Tibial nerve (tissue), 3 donors: ENCODE measurements around the gene OR52I2.

Experiments used
- POLR2A ChIP-seq, 2 donors: fragments of 450-650 bp; IDR thresholded peaks; one replicate each; pipeline ENCODE4 v1.6.1; 2017; ENCODE audit warnings: antibody characterized with exemption in 2 of 2, mild to moderate bottlenecking in 2 of 2, moderate library complexity in 2 of 2
- TF ChIP-seq, protein P1 (sequence below), 5 experiments: fragments of 200-600 bp in 3 of 5; fragments of 450-650 bp in 2 of 5; sonication (generic) in 3 of 5; IDR thresholded peaks; one replicate each; pipeline ENCODE4 v1.5.1; 2016 to 2019; ENCODE audit warnings: antibody characterized with exemption in 5 of 5, mild to moderate bottlenecking in 3 of 5, moderate library complexity in 2 of 5

DNA sequence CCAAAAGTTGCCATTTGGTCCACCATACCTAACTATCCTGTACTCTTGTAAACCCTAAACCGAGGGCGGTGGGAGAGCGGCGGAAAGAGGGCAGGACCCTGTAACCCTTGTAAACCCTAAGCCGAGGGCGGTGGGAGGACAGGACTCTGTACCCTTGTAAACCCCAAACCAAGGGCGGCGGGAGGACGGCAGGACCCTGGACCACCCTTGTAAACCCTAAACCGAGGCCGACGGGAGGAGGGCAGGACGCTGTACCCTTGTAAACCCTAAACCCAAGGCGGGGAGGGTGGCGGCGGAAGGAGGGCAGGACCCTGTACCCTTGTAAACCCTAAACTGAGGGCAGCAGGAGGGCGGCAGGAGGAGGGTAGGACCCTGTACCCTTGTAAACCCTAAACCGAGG lies 12.5 kb upstream of the OR52I2 start:
- TF ChIP-seq, protein P1, sequence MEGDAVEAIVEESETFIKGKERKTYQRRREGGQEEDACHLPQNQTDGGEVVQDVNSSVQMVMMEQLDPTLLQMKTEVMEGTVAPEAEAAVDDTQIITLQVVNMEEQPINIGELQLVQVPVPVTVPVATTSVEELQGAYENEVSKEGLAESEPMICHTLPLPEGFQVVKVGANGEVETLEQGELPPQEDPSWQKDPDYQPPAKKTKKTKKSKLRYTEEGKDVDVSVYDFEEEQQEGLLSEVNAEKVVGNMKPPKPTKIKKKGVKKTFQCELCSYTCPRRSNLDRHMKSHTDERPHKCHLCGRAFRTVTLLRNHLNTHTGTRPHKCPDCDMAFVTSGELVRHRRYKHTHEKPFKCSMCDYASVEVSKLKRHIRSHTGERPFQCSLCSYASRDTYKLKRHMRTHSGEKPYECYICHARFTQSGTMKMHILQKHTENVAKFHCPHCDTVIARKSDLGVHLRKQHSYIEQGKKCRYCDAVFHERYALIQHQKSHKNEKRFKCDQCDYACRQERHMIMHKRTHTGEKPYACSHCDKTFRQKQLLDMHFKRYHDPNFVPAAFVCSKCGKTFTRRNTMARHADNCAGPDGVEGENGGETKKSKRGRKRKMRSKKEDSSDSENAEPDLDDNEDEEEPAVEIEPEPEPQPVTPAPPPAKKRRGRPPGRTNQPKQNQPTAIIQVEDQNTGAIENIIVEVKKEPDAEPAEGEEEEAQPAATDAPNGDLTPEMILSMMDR (IDR thresholded peaks at IDR 0.05), result no peak
- TF ChIP-seq POLR2A (IDR thresholded peaks at IDR 0.05), result no peak
